SH-SY5Y (cell line): ENCODE results near the gene SLC41A2.

ENCODE experiments used
- GATA2 ChIP-seq: IDR thresholded peaks from 2 replicates; pipeline ENCODE4 v1.6.1; 2011; ENCODE audit warnings: mild to moderate bottlenecking, low read depth, low read length
- GATA3 ChIP-seq: IDR thresholded peaks from 2 replicates; pipeline ENCODE4 v1.6.1; 2011; ENCODE audit warnings: low read depth, mild to moderate bottlenecking, low read length, moderate library complexity

The SLC41A2 gene

DNA sequence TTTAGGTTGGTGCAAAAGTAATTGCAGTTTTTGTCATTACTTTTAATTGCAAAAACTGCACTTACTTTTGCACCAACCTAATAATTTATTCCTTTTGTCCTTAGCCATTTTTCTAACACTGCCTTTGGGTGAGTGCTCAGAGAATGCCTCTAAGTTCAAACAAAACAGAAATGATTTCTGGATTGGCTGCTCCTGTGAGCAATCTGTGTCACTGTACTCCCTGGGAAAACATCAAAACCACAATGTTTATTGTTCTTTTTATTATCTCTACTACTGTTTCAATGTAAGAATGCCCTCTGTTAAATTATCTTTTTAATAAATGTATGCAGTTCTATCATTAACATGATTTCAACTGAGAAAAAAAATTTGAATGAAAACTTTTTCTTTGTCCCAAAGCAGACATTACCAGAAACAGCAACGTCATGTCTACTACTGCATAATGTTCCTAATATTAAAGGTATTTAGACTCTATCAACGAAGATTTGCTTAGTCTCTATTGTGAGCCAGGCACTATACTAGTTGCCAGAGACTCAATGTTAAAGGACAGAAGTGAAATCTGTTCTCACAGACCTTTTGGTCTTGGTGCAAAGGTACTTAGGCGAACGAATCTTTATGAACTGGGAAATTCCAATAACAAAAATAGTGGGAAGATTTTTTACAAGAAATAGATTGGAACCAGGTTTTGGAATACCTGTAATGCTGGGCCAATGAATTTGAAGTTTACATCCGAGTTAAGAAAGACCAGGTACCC lies 6.2 kb downstream of the SLC41A2 start:
- TF ChIP-seq GATA2: no peak
- TF ChIP-seq GATA3: no peak

- TF ChIP-seq GATA2 (no peak), GATA3 (no peak)
These were observed 13.8 kb downstream of the SLC41A2 start for GRCh38 chr12:104944252-104944651.

DNA sequence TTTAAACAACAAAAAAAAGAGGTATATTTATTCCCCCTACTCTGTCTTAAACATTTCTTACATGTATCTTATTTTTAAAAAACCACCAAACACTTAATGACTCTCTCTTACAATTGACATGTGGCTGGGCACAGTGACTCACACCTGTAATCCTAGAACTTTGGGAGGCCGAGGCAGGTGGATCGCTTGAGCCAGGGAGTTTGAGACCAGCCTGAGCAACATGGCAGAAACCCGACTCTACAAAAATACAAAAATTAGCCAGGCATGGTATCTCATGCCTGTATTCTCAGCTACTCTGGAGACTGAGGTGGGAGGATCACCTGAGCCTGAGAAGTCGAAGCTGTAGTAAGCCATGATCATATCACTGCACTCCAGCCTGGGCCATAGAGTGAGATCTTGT lies 16.0 kb downstream of the SLC41A2 start:
- TF ChIP-seq GATA3 (no peak), GATA2 (no peak)

GRCh38 chr12:104941454-104941853 lies 16.6 kb downstream of the SLC41A2 start:
- TF ChIP-seq GATA3: no peak
- TF ChIP-seq GATA2: no peak

- TF ChIP-seq GATA2 (no peak), GATA3 (no peak)
These were observed 19.0 kb downstream of the SLC41A2 start for GRCh38 chr12:104939089-104939488.

DNA sequence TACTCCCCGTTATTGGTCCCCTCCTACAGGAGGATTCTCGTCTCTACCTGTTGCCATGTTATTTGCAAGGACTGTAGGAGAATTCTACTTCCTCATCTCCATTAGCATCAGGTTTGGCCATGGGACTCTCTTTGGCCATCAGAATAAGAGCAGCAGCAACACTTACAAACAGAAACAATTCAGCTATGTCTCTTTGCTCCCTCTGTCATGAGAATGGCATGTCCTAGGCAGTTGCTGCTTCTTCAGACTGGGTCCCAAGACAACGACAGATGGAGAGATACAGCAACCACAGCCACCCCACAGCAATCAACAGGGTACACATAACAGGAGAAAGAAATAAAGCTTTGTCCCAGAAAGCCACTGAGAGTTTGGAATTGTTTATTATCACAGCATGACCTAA lies 19.7 kb downstream of the SLC41A2 start:
- TF ChIP-seq GATA2: no peak
- TF ChIP-seq GATA3: no peak

- TF ChIP-seq GATA2 (no peak), GATA3 (no peak)
These were observed 22.2 kb downstream of the SLC41A2 start for GRCh38 chr12:104935886-104936285.

- TF ChIP-seq GATA2 (no peak), GATA3 (no peak)
These were observed 24.3 kb downstream of the SLC41A2 start for GRCh38 chr12:104933778-104934177.

DNA sequence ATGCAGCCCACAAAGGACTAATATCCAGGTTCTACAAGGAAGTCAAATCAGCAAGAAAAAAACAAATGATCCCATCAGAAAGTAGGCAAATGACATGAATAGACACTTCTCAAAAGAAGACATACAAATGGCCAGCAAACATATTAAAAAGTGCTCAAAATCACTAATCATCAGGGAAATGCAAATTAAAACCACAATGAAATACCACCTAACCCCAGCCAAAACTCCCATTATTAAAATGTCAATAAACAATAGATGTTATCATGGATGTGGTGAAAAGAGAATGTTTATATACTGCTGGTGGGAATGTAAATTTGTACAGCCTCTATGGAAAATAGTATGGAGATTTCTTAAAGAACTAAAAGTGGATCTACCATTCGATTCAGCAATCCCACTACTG lies 25.0 kb downstream of the SLC41A2 start:
- TF ChIP-seq GATA3 (no peak), GATA2 (no peak)

- TF ChIP-seq GATA2 (no peak), GATA3 (no peak)
These were observed 27.4 kb downstream of the SLC41A2 start for GRCh38 chr12:104930388-104931326.

DNA sequence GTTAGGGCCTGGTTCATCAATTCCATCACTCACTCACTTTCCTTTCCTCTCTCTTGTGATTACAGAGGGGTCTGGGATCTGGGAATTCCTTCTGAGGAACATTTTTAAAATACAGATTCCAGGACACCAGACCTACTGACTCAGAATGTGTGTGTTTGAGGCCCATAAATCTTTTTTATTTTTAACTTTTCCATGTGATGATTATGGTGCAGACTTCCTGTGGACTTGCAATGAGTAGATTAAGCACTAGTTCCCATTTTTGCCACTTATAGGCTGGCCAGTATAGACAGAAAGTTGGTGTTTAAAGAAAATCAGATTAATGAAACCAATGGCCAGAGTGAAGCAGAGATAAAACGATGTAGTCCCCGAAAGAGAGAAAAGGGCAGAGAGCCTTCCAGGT lies 28.1 kb downstream of the SLC41A2 start:
- TF ChIP-seq GATA2 (no peak), GATA3 (no peak)

GRCh38 chr12:104929368-104929767 lies 28.7 kb downstream of the SLC41A2 start:
- TF ChIP-seq GATA2 (no peak), GATA3 (no peak)

GRCh38 chr12:104928036-104928745 lies 29.9 kb downstream of the SLC41A2 start:
- no peak for TF ChIP-seq GATA2
- no peak for TF ChIP-seq GATA3

DNA sequence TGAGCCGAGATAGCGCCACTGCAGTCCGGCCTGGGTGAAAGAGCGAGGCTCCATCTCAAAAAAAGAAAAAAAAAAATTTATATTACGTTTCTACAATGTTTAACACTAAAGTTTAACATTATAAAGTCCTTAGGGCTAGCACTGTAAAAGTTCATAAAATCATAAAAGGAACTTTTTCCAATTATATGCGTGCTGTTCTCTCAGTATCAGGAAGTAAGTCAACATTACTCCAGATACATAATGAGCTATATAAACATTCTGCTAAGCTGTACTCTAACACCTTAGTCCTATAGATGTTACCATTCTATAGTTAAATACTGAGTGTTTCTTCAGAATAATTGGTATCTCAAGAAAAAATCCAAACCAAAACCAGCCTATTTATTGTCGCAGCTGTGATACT lies 32.6 kb downstream of the SLC41A2 start:
- no peak for TF ChIP-seq GATA2
- TF ChIP-seq GATA3: no peak

DNA sequence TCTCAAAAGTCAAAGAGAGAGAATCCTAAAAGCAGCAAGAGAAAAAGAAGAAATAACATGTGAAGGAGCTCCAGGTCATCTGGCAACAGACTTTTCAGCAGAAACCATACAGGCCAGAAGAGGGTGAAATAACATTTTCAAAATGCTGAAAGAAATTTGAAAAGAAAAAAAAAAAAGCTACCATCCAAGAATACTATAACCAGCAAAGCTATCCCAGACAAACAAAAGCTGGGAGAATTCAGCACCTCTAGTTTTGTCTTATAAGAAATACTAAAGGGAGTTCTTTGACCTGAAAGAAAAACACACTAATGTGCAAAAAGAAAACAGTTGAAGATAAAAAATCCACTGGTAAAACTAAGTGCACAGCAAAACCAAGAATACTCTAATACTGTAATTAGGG lies 36.8 kb downstream of the SLC41A2 start:
- TF ChIP-seq GATA3 (no peak), GATA2 (no peak)
